Measurements from ENCODE around the gene WDR74.

GRCh38 chr11:62801071-62801470 is 38.3 kb downstream of the WDR74 start:
- TF ChIP-seq POLR2A (IDR thresholded peaks at IDR 0.05) (no peak), CTCF (IDR thresholded peaks at IDR 0.05) (no peak), POLR2AphosphoS5 (IDR thresholded peaks at IDR 0.05) (no peak)
